ENCODE measurements around the gene CTNNA1. TPM values are rescaled to one million over a fixed set of nuclear protein-coding genes. Genes with fewer than 3 reads are reported as not detected.

CTNNA1 gene
- total and polyA plus RNA-seq, 9 of the 15 experiments (the other 6 are each of a cell fraction or from before 2014, with no cell fraction given), result 29.6 to 117 (median 89.1) TPM

GRCh38 chr5:138981131-138981530 lies 227.9 kb downstream of the CTNNA1 start:
- ATAC-seq (no peak), FAIRE-seq (no peak), DNase-seq (ENCODE audit: extremely low read depth in 1 of 4, low spot score in 3 of 4) (no peak)
- Histone ChIP-seq H4K20me1 (replicated peaks; ENCODE audit: control insufficient read depth, insufficient read depth, low read length) (no peaks in the 10 kb centered on the region), H3K4me1 (replicated peaks in 1 of 2; ENCODE audit: control insufficient read depth in 2 of 2, insufficient read depth in 2 of 2, low read length in 2 of 2) (peaks cover 0 to 22% of the 10 kb centered on the region in 2 experiments; a peak in 3 of 5 replicates), H3K79me2 (ENCODE audit: control insufficient read depth, insufficient read depth, low read length) (no peaks in the 10 kb centered on the region), H3K27ac (ENCODE audit: extremely low read depth, low read depth, low read length) (no peak overlapping the region), H3K36me3 (ENCODE audit: control insufficient read depth, insufficient read depth, low read length) (no peaks in the 10 kb centered on the region), H3K9me3 (replicated peaks; ENCODE audit: control insufficient read depth, insufficient read depth, low read depth, low read length) (no peaks in the 10 kb centered on the region), H3K4me3 (no peak overlapping the region), H3K9ac (ENCODE audit: insufficient read depth in 1 of 2, low read depth in 2 of 2, low read length in 2 of 2) (no peak overlapping the region), H3K9me1 (ENCODE audit: control insufficient read depth, insufficient read depth, low read length) (no peaks in the 10 kb centered on the region), H2AFZ (ENCODE audit: low read depth, low read length) (no peak overlapping the region), H3K4me2 (ENCODE audit: insufficient read depth, low read length) (no peak overlapping the region), H3K27me3 (ENCODE audit: control insufficient read depth in 2 of 2, insufficient read depth in 2 of 2, low read length in 2 of 2) (no peaks in the 10 kb centered on the region; a peak in 1 of 5 replicates)
- in situ Hi-C loops (cut with MboI) (no loop called here), intact Hi-C loops (cut with micrococcal nuclease) (no loop called here)
- ChIA-PET POLR2A (no interaction called here), CTCF (ENCODE audit: low intra/inter-chr PET ratio) (no interaction called here)
- 84% methylated on average over 3 of the region's 3 CpGs for WGBS (ENCODE audit: insufficient coverage, low coverage, missing lambda C conversion rate)
- BruUV-seq (replicated peaks), result no TSS peak
- TF ChIP-seq FOSL1 (tag; conservative IDR thresholded peaks at IDR 0.05), result 0 out of 2 replicates have a peak, but pooled peaks have one; percentile 15
- no peak for TF ChIP-seq TEAD2 (tag; IDR thresholded peaks at IDR 0.05)

DNA sequence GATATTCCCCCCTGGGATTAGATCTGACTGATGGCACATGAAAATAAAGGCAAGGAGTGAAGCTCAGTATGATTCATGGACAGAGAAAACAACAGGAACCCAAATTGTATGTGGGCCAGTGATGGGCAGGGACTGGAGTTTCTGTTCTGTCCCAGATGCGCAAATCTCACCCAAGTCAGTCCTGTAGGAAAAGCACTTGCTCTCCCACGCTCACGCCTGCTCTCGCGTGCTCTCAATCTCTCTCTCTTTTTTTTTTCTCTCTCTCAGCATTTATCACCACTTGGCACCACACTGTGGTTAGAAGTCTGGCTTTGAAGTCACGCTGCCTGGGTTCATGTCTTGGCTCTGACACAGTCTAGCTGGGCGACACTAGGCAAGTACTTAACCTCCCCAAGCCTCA lies 228.4 kb downstream of the CTNNA1 start:
- no peak overlapping the region for H2AFZ ChIP-seq (ENCODE audit: low read depth, low read length)
- no peaks in the 10 kb centered on the region; a peak in 1 of 5 replicates for H3K27me3 ChIP-seq (ENCODE audit: control insufficient read depth in 2 of 2, insufficient read depth in 2 of 2, low read length in 2 of 2)
- CTCF ChIA-PET (ENCODE audit: low intra/inter-chr PET ratio), result no interaction called here
- no peak for TF ChIP-seq DIDO1 (tag; IDR thresholded peaks at IDR 0.05; ENCODE audit: low read depth)
- TF ChIP-seq CXXC5 (CRISPR knock-in tag; IDR thresholded peaks at IDR 0.05), result no peak
- POLR2A ChIA-PET, result interaction anchor here (0.7 kb wide), 1 partner anchor 17 kb away, joined by 3 read pairs; no protein-coding TSS in a partner anchor
- no peak overlapping the region for H3K9ac ChIP-seq (ENCODE audit: insufficient read depth in 1 of 2, low read depth in 2 of 2, low read length in 2 of 2)
- BruUV-seq (replicated peaks), result no TSS peak
- H3K27ac ChIP-seq (ENCODE audit: extremely low read depth, low read depth, low read length), result no peak overlapping the region
- no peak for DNase-seq (ENCODE audit: extremely low read depth in 1 of 4, low spot score in 3 of 4)
- intact Hi-C loops (cut with micrococcal nuclease) (no loop called here), in situ Hi-C loops (cut with MboI) (no loop called here)
- no peak overlapping the region for H3K4me2 ChIP-seq (ENCODE audit: insufficient read depth, low read length)
- H3K9me1 ChIP-seq (ENCODE audit: control insufficient read depth, insufficient read depth, low read length), result no peaks in the 10 kb centered on the region
- no peak for FAIRE-seq
- no peaks in the 10 kb centered on the region for H3K79me2 ChIP-seq (ENCODE audit: control insufficient read depth, insufficient read depth, low read length)
- WGBS (ENCODE audit: insufficient coverage, low coverage, missing lambda C conversion rate), result 69% methylated on average over 7 of the region's 7 CpGs
- no peak overlapping the region for H3K4me3 ChIP-seq
- H4K20me1 ChIP-seq (replicated peaks; ENCODE audit: control insufficient read depth, insufficient read depth, low read length), result no peaks in the 10 kb centered on the region
- ATAC-seq, result no peak
- peaks cover 0 to 22% of the 10 kb centered on the region in 2 experiments; a peak in 3 of 5 replicates for H3K4me1 ChIP-seq (replicated peaks in 1 of 2; ENCODE audit: control insufficient read depth in 2 of 2, insufficient read depth in 2 of 2, low read length in 2 of 2)
- no peaks in the 10 kb centered on the region for H3K36me3 ChIP-seq (ENCODE audit: control insufficient read depth, insufficient read depth, low read length)
- H3K9me3 ChIP-seq (replicated peaks; ENCODE audit: control insufficient read depth, insufficient read depth, low read depth, low read length), result no peaks in the 10 kb centered on the region

All from K562 (cell line).